Metanephros (tissue), 1 donor: ENCODE data around the gene CD34. TPM values are rescaled to one million over a fixed set of nuclear protein-coding genes. Genes with fewer than 3 reads are reported as not detected.

ENCODE experiments used
- total RNA-seq: library from RNA; depleted of rRNA; stranded (reverse); fragments of >200 nt; gene quantifications from one replicate; pipeline ENCODE4 v1.2.3, GENCODE V29; 2014

Gene CD34, protein sequence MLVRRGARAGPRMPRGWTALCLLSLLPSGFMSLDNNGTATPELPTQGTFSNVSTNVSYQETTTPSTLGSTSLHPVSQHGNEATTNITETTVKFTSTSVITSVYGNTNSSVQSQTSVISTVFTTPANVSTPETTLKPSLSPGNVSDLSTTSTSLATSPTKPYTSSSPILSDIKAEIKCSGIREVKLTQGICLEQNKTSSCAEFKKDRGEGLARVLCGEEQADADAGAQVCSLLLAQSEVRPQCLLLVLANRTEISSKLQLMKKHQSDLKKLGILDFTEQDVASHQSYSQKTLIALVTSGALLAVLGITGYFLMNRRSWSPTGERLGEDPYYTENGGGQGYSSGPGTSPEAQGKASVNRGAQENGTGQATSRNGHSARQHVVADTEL
- 43.6 TPM for total RNA-seq

DNA sequence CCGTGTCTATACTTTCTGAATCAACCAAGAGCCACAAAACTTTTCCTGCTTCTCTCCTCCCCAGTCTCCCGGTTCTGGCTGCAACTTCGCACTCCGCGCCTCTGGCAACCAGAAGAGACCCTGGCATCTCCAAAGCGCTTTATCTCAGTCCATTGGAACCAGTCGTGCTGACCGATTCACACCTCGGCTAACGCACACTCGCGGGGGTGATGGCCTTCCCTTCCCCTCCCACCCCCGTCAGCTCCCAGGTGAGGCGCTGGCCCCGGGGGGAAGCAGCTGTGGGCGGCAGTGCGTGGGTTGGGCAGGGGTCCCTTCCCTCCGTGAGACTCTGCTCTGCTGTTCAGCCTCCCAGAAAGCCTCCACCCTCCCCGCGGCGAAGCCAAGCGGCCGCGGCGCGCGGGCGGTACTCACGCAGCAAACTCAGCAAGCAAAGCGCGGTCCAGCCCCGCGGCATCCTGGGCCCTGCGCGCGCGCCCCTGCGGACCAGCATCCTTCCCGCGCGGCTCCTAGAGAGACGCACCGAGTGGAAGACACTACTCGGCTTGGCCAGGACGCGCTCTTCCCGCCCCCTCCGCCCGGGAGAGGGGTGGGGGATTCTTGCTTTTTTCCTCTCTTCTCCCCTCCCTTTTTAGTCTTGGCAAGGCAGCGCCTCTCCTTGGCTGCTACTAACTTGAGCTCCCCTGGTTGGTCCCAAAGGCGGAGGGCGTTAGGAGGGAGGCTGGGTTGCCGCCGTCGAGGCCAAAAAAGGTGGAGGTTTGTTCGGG is at the start of gene CD34:
Gene CD34, minus strand, starts transcription at position 535 of the 764 bp plus-strand sequence. Its CDS starts 45 bp downstream, at position 490.

Other genes starting within 250 kb of the CD34 start
- 168 TPM for gene CD46, start 159.1 kb downstream of the CD34 start, total RNA-seq